Measurements from ENCODE around the gene ABCG2.

Gene ABCG2

DNA sequence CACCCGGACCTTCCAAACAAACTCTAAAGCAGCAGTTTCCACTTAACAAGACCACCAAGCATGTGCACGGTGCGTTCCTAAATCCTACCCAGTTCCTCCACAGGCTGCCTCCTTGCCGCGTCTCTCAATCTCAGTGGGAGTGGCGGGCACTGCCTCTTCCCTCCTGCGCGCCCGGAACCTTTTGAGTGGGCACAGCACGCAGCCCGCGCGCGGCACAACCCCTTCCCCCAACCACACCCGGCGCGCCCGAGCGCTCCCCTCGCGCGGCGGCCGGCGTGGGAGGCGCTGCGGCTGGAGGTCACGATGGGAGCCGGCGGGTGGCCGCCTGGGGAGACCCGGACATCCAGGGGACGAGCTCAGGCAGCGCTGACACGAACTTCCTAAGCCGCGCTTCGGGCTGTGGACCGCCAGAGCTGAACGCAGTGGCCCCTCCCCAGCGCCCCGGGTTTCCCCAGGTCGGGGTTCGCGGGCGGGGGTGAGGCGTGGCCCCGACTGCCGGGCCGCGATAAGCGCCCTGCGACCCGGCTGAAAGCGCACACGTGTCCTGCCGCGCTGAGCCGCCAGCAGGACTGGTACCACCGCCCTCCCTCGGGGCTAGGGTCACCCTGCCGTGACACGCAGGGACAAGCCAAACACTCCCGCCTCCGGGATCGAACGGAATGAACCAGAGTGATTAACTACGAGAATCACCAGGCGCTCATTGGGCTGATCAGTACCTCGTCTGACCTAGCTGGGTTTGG is at the start of gene ABCG2:
ABCG2 (minus strand) TSS at position 151 of the 740 bp plus-strand sequence. CDS start 18,644 bp downstream, outside the sequence.
- peak; percentile 49 for DNase-seq (ENCODE audit: low spot score)

DNA sequence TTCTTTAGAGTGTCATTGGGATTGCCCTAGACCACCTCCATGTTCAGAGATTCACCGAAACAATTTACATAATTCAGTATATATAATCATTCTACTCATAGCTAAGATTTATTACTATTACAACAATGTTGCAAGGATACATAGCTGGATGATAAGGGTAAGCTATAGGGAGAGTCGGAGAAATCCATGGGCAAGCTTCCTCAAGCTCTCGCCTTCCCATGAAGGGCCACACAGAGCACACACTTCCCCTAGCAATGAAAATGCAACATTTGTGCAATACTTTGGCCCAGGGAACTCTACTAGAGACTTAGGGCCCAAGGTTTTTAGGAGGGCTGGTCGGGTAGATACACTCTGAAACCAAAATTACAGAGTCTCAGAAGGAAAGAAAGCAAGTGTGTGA is 49.7 kb upstream of the ABCG2 start:
- no peak for DNase-seq (ENCODE audit: low spot score)

DNA sequence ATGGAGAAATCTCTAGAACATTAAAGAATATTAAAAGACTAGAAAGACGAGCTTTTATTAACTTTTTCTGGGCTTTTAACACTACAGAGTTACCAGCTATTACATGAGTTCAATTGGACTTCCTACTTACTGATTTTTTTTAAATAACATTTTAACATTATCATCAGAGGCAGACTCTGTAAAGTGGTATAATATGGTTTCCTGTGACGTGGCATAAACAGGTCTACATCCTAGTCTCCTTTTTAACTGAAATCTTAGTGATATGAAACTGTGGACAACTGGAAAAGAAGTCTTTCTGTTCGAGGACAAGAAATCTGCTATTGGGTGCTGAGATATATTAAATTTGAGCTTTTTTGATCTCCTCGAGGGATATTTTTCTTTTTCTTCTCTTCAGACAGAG is 48.7 kb upstream of the ABCG2 start:
- no peak for DNase-seq (ENCODE audit: low spot score)

DNA sequence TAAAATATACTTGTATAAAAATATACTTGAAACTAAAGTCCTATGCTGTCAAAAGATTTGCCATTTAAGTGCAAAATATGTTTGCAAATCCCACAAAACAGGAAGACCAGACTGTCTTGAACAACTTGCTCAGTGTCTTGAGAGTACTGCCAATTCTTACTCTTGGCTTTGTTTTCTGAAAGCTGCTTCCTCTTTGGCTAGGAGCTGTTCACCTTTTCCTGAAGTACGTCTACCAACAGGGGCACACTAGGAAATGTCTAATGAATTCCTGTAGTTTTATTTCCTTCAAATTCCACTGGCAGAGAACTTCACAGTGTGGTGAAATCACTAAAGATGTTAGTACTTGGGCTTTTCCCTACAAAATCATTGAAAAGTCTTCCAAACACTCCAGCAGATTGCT is 46.4 kb upstream of the ABCG2 start:
- no peak for DNase-seq (ENCODE audit: low spot score)

DNA sequence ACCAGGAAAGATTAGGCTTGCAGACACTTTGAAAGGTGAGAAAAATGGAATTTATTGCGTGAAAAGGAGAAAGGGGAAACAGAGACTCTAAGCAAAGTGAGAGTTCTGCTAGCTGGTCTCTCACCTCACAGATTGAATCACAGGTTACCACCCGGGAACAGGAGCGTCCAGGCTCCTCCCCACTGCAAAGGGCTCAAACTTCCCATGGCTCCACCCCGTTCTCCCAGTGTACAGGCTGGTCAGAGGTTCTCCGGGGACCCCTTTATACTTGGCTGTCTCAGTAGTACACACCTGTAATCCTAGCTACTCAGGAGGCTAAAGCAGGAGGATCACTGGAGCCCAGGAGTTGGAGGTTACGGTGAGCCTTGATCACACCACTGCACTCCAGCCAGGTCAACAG is 44.0 kb upstream of the ABCG2 start:
- DNase-seq (ENCODE audit: low spot score), result no peak

DNA sequence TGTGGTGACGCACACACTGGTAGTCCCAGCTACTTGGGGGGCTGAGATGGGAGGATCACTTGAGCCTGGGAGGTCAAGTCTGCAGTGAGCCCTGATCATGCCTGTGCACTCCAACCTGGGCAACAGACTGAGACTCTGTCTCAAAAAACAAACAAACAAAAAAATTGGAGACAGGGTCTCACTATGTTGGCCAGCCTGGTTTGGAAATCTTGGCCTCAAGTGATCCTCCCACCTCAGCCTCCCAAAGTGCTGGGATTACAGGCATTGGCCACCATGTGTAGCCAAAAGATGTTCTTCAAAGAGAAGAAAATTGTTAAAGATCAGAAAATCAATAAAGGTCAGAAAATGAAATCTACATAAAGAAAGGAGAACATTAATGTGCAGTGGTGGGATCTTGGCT is 41.7 kb upstream of the ABCG2 start:
- DNase-seq (ENCODE audit: low spot score), result no peak

DNA sequence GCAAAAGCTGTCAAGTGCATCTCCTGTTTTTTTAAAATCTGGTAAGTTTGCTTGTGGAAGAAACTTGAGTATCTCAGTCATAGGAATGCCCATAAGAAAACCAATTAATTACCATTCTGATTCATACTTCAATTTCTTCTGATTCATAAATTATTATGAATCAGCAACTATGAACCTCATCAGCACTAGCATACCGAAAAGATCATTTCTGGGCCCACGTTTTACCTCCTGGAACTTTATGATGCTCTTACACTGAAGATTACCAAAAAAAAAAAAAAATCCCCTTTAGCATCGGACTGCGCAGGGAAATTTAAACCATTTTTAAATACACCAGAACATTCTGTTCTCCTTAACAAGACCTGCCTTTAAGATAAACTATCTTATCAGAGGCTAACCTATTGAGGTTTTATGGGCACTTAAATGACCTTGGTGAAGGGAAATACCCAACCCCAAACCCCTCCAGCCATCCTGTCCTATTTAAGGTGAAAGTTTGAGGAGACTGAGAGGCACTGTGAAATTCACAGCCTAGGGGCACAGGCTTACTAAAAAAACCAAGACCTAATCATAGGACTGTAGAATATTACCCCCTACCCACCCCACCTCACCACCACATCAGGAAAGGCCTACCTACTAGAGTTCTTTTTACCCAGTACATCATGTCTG is 38.2 kb upstream of the ABCG2 start:
- no peak for DNase-seq (ENCODE audit: low spot score)

DNA sequence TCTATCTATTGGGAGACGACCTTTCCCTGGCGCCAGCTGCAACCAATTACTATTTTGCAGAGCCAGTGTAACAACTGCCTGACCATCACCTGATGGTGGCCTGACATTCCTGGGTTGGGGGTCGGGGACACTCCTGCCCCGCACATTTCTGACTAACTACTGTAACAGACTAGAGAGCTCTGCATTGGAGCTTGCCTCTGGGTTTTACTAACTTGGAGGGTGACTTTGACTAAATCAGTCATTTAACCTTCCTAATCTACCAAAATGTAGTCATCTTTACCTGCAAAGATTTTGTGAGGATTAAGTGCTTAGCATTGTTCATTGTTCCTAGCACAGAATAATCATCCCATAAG is 37.5 kb upstream of the ABCG2 start:
- no peak for DNase-seq (ENCODE audit: low spot score)

DNA sequence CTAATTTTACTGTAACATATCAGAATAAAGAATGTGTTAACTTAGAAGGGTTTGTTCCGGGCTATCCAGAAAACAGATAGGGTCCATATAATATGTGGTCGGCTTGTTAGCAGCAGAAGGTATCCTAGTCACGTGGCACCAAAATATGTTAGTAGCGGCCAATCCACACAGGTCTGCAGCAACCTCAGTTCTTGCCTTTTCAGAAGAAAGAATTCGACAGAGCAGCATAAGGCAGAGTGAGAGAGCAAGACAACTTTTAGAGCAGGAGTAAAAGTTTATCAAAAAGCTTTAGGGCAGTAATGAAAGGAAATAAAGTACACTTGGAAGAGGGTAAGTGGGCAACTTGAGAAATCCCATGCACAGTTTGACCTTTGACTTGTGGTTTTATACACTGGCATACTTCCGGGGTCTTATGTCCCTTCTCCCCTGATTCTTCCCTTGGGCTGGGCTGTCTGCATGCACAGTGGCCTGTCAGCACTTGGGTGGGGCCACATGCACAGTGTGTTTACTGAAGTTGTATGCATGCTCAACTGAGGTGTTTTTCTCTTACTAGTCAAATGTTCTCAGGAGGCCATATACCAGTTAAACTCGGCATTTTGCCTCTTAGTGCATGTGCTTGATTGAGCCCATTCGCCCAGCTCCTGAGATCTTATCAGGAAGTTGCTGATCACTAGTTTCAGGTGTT is 37.0 kb upstream of the ABCG2 start:
- DNase-seq (ENCODE audit: low spot score), result no peak

DNA sequence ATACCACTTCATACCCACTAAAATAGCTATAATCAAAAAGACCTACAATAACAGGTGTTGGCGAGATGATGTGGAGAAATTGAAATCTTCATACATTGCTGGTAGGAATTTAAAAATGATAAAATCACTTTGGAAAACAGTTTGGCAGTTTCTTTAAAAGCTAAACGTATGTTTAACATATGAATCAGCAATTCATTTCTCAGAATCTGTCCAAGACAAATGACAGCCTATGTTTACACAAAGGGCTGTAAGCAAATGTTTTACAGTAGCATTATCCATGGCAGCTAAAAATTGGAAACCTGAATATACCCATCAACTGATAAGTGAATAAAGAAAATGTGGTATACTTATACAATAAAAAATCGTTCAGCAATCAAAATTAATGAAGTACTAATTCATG is 33.0 kb upstream of the ABCG2 start:
- no peak for DNase-seq (ENCODE audit: low spot score)

DNA sequence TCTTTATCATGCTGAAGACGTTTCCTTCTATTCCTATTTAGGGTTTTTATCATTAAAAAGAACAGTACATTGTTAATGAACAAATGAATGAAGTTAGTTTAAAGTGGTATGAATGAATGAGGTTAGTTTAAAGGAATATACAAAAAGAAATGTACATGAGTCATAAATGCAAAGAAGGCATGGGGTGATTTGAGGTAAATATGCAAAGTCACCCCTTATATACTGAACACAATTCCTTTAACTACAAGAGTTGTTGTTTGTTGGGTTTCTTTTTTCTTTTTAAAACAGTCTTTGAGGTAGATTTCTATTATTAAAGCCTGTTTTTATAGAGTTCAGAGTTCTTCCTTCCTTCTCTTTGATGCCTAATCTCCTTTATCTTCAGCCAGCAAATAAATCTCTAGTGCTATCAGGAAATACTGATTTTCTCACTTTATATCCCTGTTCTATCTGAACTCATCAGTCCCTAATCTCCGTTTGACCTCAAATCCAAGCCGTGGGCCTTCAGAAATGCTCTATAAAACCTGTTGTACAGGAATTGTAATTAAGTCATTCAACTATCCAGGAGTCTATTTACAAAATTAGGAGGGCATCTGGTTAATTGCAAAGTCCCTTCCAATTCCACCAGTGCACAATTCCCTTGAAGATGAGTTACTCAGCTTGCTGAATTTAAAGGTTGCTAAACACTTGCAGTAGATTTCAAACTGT is 31.6 kb upstream of the ABCG2 start:
- DNase-seq (ENCODE audit: low spot score), result no peak

DNA sequence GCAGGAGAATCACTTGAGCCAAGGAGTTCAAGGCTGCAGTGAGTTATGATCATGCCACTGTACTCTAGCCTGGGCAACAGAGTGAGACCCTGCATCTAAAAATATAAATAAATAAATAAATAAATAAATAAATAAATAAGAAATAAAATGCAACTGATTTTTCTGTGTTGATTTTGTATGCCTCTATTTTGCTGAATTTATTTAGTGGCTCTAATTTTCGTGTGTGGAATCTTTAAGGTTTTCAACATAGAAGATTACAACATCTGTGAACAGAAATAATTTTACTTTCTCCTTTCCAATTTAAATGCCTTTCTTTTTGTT is 30.9 kb upstream of the ABCG2 start:
- DNase-seq (ENCODE audit: low spot score), result no peak

DNA sequence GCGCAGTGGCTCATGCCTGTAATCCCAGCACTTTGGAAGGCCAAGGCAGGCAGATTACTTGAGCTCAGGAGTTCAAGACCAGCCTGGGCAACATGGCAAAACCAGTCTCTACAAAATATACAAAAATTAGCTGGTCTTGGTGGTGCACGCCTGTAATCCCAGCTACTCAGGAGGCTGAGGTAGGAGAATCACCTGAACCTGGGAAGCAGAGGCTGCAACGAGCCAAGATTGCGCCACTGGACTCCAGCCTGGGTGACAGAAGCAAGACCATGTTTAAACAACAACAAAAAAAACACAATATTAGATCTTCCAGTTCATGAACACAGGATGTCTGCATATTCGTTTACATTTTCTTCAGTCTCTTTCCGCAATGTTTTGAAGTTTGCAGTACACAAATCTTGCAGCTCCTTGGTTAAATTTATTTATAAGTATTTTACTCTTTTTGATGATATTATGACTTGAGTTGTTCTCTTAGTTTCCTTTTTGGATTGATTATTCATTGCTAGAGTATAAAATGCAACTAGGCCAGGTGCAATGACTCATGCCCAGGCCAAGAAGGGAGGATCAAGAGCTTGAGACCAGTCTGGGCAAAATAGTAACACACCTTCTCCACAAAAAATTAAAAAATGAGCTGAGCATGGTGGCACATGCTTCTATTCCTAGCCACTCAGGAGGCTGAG is 30.4 kb upstream of the ABCG2 start:
- no peak for DNase-seq (ENCODE audit: low spot score)

DNA sequence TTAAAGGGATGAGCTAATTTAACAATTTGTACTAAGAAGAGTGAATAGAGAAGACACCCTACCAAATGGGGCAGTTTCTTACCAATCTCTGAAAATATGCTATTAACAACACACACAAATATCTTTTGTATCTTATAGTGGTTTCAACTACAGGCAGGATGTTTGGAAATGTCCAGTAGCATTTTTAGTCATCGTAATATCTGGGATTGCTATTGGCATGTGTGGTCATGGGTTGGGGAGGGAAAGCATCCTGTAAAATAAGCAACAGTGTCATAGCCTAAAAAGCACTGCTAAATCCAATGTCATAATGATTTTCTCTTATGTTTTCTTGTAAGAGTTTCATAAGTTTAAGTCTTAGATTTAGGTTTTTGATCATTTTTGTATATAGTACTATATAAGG is 29.3 kb upstream of the ABCG2 start:
- no peak for DNase-seq (ENCODE audit: low spot score)

DNA sequence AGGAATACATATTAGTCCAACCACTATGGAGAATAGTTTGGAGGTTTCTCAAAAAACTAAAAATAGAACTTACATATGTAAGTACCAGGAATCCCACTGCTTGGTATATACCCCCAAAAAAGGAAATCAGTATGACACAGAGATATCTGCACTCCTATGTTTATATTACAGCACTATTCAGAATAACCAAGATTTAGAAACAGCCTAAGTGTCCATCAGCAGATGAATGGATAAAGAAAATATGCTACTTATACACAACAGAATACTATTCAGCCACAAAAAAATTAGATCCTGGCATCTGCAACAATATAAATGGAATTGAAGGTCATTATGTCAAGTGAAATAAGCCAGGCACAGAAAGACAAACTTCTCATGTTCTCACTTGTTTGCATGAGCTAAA is 27.5 kb upstream of the ABCG2 start:
- DNase-seq (ENCODE audit: low spot score), result no peak

DNA sequence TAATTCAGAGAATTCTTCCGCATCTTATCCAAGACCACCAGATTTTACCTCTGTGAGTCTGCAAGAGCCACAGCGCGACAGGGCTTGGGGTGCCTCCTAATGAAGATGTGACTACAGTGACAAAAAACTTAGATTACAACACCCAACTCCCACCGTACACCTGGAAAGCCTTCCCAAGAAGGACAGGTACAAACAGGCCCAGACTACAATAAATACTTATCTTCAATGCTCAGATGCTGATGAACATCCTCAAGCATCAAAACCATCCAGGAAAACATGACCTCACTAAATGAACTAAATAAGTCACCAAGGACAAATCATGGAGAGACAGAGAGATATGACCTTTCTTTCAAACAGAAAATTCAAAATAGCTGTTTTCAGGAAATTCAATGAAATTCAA is 20.8 kb upstream of the ABCG2 start:
- DNase-seq (ENCODE audit: low spot score), result no peak

DNA sequence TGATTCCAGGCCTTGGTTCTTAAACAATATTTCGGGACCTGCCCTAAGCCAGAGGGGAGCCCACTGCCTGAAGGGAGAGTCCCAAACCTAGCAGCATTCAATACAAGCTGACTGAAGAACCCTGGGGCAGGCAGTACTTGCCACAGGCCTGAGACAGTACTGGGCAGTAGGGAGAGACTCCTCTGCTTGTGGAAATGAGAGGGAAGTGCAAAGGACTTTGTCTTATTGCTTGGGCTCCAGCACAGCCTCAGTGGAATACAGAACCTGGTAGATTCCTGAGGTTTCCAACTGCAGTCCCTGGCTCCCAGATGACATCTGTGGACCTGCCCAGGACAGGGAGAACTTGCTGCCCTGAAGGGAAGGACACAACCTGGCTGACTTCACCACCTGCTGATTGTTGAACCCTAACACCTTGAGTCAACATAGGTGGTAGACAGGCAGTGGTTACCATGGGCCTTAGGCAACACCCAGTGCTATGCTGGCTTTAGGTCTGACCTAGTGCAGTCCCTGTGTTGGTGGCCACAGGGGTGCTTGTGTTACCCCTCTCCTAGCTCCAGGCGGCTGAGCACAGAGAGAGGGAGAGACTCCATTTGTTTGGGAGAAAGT is 20.3 kb upstream of the ABCG2 start:
- DNase-seq (ENCODE audit: low spot score), result no peak

DNA sequence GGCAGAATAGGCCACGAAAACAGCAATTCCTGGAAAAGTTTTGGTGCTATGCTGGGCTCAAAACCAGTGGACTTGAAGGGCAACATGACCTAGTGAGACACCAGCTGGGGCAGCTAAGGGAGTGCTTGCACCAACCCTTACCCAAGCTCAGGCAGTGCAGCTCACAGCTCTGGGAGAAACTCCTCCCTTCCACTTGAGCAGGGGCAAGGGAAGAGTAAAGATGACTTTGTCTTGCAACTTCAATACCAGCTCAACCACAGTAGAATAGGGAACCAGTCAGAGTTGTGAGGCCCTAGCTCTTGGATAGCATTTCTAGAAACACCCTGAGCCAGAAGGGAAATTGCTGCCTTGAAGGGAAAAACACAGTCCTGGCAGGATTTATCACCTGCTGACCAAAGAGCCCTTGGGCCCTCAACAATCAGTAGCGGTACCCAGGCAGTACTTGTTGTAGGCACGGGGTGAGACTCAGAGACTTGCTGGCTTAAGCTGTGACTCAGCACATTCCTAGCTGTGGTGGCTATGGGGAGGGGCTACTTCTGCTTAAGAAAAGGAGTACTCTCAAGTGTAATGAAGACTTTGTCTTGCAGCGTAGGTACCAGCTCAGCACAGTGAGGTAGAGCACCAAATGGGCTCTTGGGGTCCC is 19.7 kb upstream of the ABCG2 start:
- no peak for DNase-seq (ENCODE audit: low spot score)

DNA sequence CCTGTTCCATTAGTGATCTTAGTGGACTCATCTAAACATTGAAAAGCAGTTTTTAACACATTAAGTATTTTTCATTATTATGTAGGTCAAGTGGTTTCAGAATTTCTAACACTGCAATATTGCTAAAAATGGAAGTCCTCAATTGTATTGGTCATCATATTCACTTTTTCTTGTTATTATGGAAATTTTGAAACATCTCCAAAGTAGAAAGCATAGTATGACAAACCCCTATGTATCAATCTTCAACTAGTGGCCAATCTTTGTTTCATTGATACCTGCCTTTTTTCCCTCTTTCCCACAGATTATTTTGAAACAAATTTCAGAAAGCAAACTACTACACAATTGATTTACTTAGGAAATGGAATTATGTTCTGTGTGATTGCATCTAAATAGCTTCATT is 14.5 kb upstream of the ABCG2 start:
- no peak for DNase-seq (ENCODE audit: low spot score)

DNA sequence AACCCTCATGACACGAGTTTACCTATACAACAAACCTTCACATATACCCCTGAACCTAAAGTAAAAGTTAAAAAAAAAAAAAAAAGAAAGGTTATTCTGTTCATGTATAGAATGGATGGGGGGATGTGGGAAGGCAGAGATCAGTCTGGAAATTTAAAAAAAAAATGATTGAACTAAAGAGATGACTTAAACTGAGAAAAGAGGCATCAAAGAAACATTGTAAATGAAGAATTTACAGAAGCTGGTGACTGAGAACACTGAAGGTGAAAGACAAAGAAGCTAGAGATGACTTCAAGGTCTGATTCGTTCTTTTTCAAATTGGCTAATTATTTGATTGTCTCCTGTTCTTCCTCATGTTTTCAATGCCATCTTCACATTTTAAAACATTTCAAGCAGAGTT is 12.8 kb upstream of the ABCG2 start:
- DNase-seq (ENCODE audit: low spot score), result no peak

DNA sequence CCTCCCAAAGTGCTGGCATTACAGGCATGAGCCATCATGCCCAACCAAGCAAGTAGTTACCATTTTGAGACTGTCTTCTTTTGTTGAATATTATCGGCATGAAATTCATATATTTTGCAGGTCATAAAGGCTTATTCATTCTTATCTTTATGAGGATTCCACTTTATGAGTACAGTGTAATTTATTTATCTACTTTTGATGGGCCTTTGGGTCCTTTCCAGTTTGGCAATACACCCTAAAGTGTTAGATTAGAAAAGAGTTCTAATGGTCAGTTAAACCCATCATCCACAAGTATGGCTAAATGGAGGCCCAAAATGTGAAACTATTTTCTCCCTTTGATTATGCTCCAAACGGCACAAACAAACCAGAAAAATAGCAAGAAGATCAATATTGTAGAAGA is 10.9 kb upstream of the ABCG2 start:
- DNase-seq (ENCODE audit: low spot score), result no peak

DNA sequence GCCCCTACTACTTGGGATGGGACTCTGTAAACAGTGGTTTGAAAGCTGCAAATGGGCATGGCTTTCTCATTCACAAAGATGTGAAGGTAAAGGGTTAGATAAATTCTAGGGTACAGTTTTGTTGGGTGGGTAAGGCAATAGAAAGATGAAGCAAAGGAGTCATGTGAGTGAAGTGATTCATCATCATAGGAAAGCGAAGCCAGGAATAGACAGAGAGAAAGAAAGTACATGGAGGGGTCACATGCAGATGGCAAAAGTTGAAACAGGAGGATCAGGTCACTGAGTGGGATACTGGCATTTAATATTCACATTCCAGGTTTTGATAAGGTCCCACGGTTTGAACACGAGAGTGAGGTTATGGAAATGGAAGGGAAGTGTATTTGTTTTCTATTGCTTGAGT is 8.2 kb upstream of the ABCG2 start:
- no peak for DNase-seq (ENCODE audit: low spot score)

All from SW480 (cell line).